Stimulated activated naive B cell treated with anti-CD40 and anti-IgM and Interleukin-4, amounts not matched to agents 10 μg/mL and 1 μg/mL and 100 μg/mL, for 72 hours (primary cell): ENCODE measurements around the gene MAP3K12.
A peak's percentile ranks its signal among the peaks of the same experiment; 100 is the strongest.

Source experiments
- ATAC-seq, 2 donors: fragments of 150-1000 bp; cut with Tn5 transposase; replicated peaks; 2 replicates each; pipeline ENCODE4 v1.10.0; 2021; ENCODE audit warnings: moderate library complexity in 1 of 2
- DNase-seq: peaks from one replicate; pipeline ENCODE4 v3.0.0; 2021
- H3K27ac Mint-ChIP-seq: one replicate; pipeline ENCODE4 v1.8.0; 2022; ENCODE audit warnings: mild to moderate bottlenecking, mixed read lengths
- H3K27me3 Mint-ChIP-seq, 2 donors: one replicate each; pipeline ENCODE4 v1.8.0; 2022; ENCODE audit warnings: mixed read lengths in 2 of 2
- H3K36me3 Mint-ChIP-seq, 2 donors: one replicate each; pipeline ENCODE4 v1.8.0; 2022; ENCODE audit warnings: mixed read lengths in 2 of 2, mild to moderate bottlenecking in 1 of 2
- H3K4me1 Mint-ChIP-seq, 2 donors: one replicate each; pipeline ENCODE4 v1.8.0; 2022; ENCODE audit warnings: mixed read lengths in 2 of 2, mild to moderate bottlenecking in 1 of 2
- H3K4me3 Mint-ChIP-seq, 2 donors: one replicate each; pipeline ENCODE4 v1.8.0; 2022; ENCODE audit warnings: mild to moderate bottlenecking in 2 of 2, mixed read lengths in 2 of 2, moderate library complexity in 1 of 2
- H3K9me3 Mint-ChIP-seq, 2 donors: one replicate each; pipeline ENCODE4 v1.8.0; 2022; ENCODE audit warnings: mixed read lengths in 2 of 2, mild to moderate bottlenecking in 1 of 2

The MAP3K12 gene

GRCh38 chr12:53504004-53504920, 5.0 kb upstream of the MAP3K12 start:
- Mint-ChIP-seq H3K4me1 (peaks cover 28 to 46% of the 10 kb centered on the region in 2 donors), H3K4me3 (peak overlapping the region in 1 of 2 donors; percentile 12), H3K27me3 (no peaks in the 10 kb centered on the region), H3K27ac (peak overlapping the region; percentile 37), H3K36me3 (peaks cover 30 to 44% of the 10 kb centered on the region in 2 donors), H3K9me3 (peaks cover 0 to 4% of the 10 kb centered on the region in 2 donors)
- DNase-seq, result no peak
- no peak for ATAC-seq

- Mint-ChIP-seq H3K36me3 (peaks cover 28 to 41% of the 10 kb centered on the region in 2 donors), H3K27me3 (no peaks in the 10 kb centered on the region), H3K9me3 (peaks cover 0 to 4% of the 10 kb centered on the region in 2 donors), H3K4me1 (peaks cover 33 to 51% of the 10 kb centered on the region in 2 donors), H3K4me3 (peak overlapping the region in 1 of 2 donors; percentile 2), H3K27ac (peak overlapping the region; percentile 5)
- DNase-seq, result no peak
- ATAC-seq, result no peak
Observed at GRCh38 chr12:53502983-53503728, 3.9 kb upstream of the MAP3K12 start.

GRCh38 chr12:53502331-53502730, 3.1 kb upstream of the MAP3K12 start:
- peaks cover 23 to 38% of the 10 kb centered on the region in 2 donors for H3K36me3 Mint-ChIP-seq

DNA sequence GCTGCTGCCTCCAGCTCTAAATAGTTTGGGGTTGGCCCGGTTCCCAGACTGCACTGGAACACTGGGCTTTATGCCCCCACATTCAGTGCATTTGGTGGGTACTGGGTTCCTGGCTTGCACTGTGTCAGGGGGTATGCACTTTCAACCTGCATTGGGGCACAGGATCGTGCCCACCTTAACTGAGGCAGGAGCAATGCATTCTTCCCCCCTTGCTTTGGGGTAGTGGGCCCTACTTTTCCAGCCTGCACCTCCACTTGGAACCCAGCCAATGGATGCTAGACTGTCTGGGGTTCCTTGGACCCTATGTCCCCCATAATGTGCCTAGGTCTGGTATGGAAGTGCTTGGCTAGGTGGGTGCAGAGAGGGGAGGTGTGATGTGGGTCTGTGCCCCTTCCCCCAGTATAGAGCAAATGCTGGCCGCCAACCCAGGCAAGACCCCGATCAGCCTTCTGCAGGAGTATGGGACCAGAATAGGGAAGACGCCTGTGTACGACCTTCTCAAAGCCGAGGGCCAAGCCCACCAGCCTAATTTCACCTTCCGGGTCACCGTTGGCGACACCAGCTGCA, 2.4 kb upstream of the MAP3K12 start:
- H3K9me3 Mint-ChIP-seq, result peaks cover 0 to 4% of the 10 kb centered on the region in 2 donors
- ATAC-seq (no peak), DNase-seq (no peak)
- H3K27ac Mint-ChIP-seq, result peak overlapping the region; percentile 99
- H3K36me3 Mint-ChIP-seq, result peaks cover 20 to 31% of the 10 kb centered on the region in 2 donors
- H3K27me3 Mint-ChIP-seq, result no peaks in the 10 kb centered on the region
- H3K4me3 Mint-ChIP-seq, result peak overlapping the region; percentile 85 to 86
- H3K4me1 Mint-ChIP-seq, result peaks cover 32 to 54% of the 10 kb centered on the region in 2 donors

More at GRCh38 chr12:53502331-53502730, 3.1 kb upstream of the MAP3K12 start:
- H3K4me1 Mint-ChIP-seq, result peaks cover 32 to 54% of the 10 kb centered on the region in 2 donors
- peaks cover 0 to 4% of the 10 kb centered on the region in 2 donors for H3K9me3 Mint-ChIP-seq
- DNase-seq (no peak), ATAC-seq (no peak)
- no peak overlapping the region for H3K27ac Mint-ChIP-seq
- H3K27me3 Mint-ChIP-seq, result no peaks in the 10 kb centered on the region
- peak overlapping the region; percentile 85 to 86 for H3K4me3 Mint-ChIP-seq

- Mint-ChIP-seq H3K4me3 (peak within 1 kb of the TSS; percentile 85 to 86), H3K4me1 (peaks cover 32 to 54% of the 10 kb centered on the region in 2 donors), H3K9me3 (peaks cover 0 to 4% of the 10 kb centered on the region in 2 donors), H3K36me3 (peaks cover 20 to 31% of the 10 kb centered on the region in 2 donors), H3K27ac (peak within 1 kb of the TSS; percentile 99), H3K27me3 (no peaks in the 10 kb centered on the region)
- peak; percentile 82 to 84 for ATAC-seq
- DNase-seq, result peak; percentile 96
Observed at GRCh38 chr12:53500776-53501614, 1.7 kb upstream of the MAP3K12 start, which contains the start of gene TARBP2. TSS of gene TARBP2 (plus strand) at chr12:53501283. CDS start at chr12:53501409, 126 bp downstream.

DNA sequence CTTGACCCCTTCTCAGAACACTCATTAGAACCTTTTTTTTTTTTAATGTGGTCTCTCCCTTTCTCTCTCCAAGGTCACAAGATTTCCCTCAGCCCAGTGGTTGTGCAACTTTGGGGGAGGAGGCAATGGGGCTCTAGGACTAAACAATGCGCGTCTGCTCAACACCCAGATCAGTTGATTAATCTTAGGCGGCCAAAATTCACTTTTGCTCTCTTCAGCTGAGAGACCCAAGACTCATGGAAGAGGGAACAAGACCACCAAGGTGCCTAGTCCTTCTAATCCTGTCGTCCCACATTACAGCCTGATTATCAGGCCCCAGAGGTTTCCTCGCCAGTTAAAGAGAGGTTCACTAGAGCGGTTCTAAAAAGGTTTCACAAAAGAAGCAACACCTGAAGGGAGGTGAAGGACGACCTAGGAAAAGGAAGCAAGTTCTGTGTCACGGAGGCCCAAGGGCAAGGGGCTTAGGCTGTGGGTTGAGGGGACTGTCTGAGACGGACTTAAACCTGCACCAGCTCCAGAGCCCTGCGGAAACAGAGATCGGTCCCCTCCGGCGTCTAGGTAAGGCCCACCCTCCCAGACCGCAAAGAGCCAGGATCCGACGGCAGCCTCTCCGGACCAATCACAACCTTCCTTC, 1.0 kb upstream of the MAP3K12 start:
- peak overlapping the region; percentile 99 for H3K27ac Mint-ChIP-seq
- DNase-seq, result no peak
- ATAC-seq, result no peak
- peaks cover 28 to 51% of the 10 kb centered on the region in 2 donors for H3K4me1 Mint-ChIP-seq
- peak overlapping the region; percentile 85 to 86 for H3K4me3 Mint-ChIP-seq
- H3K9me3 Mint-ChIP-seq, result peaks cover 0 to 4% of the 10 kb centered on the region in 2 donors
- peaks cover 12 to 25% of the 10 kb centered on the region in 2 donors for H3K36me3 Mint-ChIP-seq
- H3K27me3 Mint-ChIP-seq, result no peaks in the 10 kb centered on the region

DNA sequence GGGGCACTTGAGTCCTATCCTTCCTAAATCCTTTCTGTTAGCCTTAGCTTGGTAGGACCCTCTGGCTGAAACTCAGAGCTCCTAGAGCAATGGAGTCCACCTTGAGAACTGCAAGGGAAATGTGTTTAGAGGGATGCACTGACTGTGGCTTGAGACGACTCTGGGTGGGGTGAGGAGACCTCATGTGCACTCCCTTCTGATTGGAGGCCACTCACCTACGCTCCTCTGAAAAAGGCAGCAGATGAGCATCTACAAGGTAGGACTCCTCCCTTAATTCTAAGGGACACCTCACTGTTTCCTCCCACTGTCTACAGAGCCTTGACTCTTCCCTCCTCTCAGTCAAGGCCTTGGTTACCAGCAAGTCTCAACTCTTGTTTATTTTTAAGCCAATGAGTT, 1.0 kb downstream of the MAP3K12 start:
- H3K27me3 Mint-ChIP-seq, result no peaks in the 10 kb centered on the region

DNA sequence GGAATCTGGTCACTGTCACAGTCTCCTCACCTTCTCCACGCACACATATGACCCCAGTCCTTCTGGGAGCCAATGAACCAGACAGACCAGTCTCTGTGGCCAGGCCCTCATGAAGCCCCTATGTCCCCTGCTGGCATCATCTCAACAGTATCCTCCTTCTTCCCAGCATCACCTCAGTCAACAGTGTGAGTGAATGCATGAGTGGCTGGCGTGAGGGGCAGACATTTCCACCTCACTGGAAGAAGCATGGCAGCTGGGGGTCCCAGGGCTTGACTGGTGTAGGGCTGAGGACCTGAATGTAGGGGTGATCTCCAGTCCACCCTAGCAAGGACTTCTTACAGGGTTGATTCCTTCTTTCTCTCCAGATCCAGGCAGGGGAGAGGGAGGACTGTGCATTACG, 1.8 kb downstream of the MAP3K12 start:
- Mint-ChIP-seq H3K4me3 (no peak overlapping the region), H3K27ac (no peak overlapping the region), H3K36me3 (peaks cover 4 to 7% of the 10 kb centered on the region in 2 donors), H3K9me3 (peaks cover 0 to 4% of the 10 kb centered on the region in 2 donors), H3K4me1 (peaks cover 30 to 50% of the 10 kb centered on the region in 2 donors), H3K27me3 (no peaks in the 10 kb centered on the region)
- ATAC-seq, result no peak
- no peak for DNase-seq

More for the DNA sequence above, 1.0 kb downstream of the MAP3K12 start:
- Mint-ChIP-seq H3K36me3 (peaks cover 4 to 7% of the 10 kb centered on the region in 2 donors), H3K27ac (peak overlapping the region; percentile 89), H3K9me3 (peaks cover 0 to 4% of the 10 kb centered on the region in 2 donors), H3K4me3 (peak overlapping the region; percentile 85 to 86), H3K4me1 (peaks cover 28 to 49% of the 10 kb centered on the region in 2 donors)
- ATAC-seq (no peak), DNase-seq (no peak)

- Mint-ChIP-seq H3K27me3 (no peaks in the 10 kb centered on the region), H3K27ac (no peak overlapping the region), H3K9me3 (no peaks in the 10 kb centered on the region), H3K36me3 (peaks cover 0 to under 1% of the 10 kb centered on the region in 2 donors), H3K4me1 (peaks cover 30 to 50% of the 10 kb centered on the region in 2 donors), H3K4me3 (no peak overlapping the region)
- ATAC-seq, result no peak
- DNase-seq, result no peak
Observed at GRCh38 chr12:53496752-53497032, 2.6 kb downstream of the MAP3K12 start.

GRCh38 chr12:53495903-53496751, 3.1 kb downstream of the MAP3K12 start:
- DNase-seq, result no peak
- peaks cover 30 to 51% of the 10 kb centered on the region in 2 donors for H3K4me1 Mint-ChIP-seq
- H3K4me3 Mint-ChIP-seq, result no peak overlapping the region
- no peaks in the 10 kb centered on the region for H3K9me3 Mint-ChIP-seq
- H3K27ac Mint-ChIP-seq, result peak overlapping the region; percentile 33
- ATAC-seq, result no peak
- no peaks in the 10 kb centered on the region for H3K27me3 Mint-ChIP-seq
- H3K36me3 Mint-ChIP-seq, result no peaks in the 10 kb centered on the region

DNA sequence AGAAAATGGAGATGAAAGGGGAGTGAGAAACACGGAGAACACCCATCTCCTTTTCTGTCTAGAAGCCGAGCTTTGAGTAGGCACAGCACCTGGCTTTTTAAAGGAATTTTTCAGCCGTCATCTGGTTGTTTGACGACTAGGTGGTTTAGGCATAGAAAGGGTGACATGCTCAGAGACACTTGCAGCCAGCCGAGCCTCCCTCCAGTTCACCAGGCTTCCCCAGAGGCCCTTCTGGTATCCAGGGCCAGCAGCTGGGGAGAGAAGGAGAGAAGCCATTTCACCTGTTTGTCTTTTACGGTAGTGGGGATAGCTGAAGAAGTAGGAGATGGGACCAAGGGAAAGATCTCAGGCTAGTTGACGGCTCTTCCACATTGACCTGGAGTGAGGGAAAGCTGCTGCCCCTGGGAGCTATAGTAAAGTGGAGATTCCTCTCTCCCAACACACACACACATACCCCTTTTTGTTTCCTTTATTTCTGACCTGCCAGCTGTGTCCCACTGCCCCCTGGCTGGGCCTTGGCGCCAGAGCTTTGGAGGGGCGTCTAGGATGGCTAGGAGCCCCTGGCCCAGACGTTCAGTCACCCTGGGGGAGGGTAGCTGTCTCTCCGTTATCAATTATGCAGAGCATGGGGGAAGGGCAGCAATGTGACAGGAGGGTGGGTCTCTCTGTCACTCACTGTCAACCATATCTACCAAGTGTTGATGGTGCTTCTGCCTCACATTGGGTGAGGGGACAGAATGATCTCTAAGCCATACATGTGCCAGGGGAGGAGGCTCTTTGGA, 5.5 kb downstream of the MAP3K12 start:
- Mint-ChIP-seq H3K4me3 (peak overlapping the region; percentile 95 to 99), H3K27ac (peak overlapping the region; percentile 95), H3K4me1 (peaks cover 22 to 39% of the 10 kb centered on the region in 2 donors), H3K9me3 (no peaks in the 10 kb centered on the region), H3K27me3 (no peaks in the 10 kb centered on the region), H3K36me3 (no peaks in the 10 kb centered on the region)
- DNase-seq (no peak), ATAC-seq (peak; percentile 8 to 11)
